Activated naive CD8-positive, alpha-beta T cell treated with anti-CD3 and anti-CD28 coated beads, Interleukin-2, amount 50 U/mL, for 16 hours (primary cell): Measurements from ENCODE around the gene SH3BP5.
A peak's percentile ranks its signal among the peaks of the same experiment; 100 is the strongest.

Experiments used
- DNase-seq: peaks from one replicate; pipeline ENCODE4 v3.0.0-alpha.2; 2020; ENCODE audit warnings: low read depth, low spot score

The SH3BP5 gene

GRCh38 chr3:15205934-15206661 lies 126.3 kb downstream of the SH3BP5 start, which contains the start of gene CAPN7:
Gene CAPN7, plus strand, starts transcription at chr3:15206246. Its CDS starts 250 bp downstream, at chr3:15206496.
- DNase-seq, result peak; percentile 85

- DNase-seq, result no peak
Measured at GRCh38 chr3:15205482-15205933, 126.9 kb downstream of the SH3BP5 start.
